Measurements from ENCODE around the gene CBX5.
"Not testable (repeated sequence)": the region's sequence is repeated elsewhere in the genome, so short reads cannot be mapped to it uniquely, and the experiment has no call there.

- TF ChIP-seq EZH2 (IDR thresholded peaks at IDR 0.05; ENCODE audit: insufficient read depth, poor library complexity, severe bottlenecking); EZH2phosphoT487 (IDR thresholded peaks at IDR 0.05; ENCODE audit: insufficient read depth, low read depth): not testable (repeated sequence)
Observed at GRCh38 chr12:54227927-54228326, 52.0 kb downstream of the CBX5 start.

Data from GM23248 (cell line).